Retinal pigment epithelial cell (primary cell): Measurements from ENCODE around the gene ZMAT2.

Experiments
- DNase-seq: peaks from one replicate; pipeline ENCODE4 v3.0.0-alpha.2; 2010; ENCODE audit warnings: low read depth
- H3K4me3 ChIP-seq: 2 replicates; pipeline ENCODE4 v1.5.1; 2011; ENCODE audit warnings: mild to moderate bottlenecking, low read length, control low read depth, moderate library complexity
- CTCF ChIP-seq: conservative IDR thresholded peaks from 2 replicates; pipeline ENCODE4 v1.5.1; 2011; ENCODE audit warnings: low read depth, low read length, control low read depth, inconsistent platforms

ZMAT2 gene

DNA sequence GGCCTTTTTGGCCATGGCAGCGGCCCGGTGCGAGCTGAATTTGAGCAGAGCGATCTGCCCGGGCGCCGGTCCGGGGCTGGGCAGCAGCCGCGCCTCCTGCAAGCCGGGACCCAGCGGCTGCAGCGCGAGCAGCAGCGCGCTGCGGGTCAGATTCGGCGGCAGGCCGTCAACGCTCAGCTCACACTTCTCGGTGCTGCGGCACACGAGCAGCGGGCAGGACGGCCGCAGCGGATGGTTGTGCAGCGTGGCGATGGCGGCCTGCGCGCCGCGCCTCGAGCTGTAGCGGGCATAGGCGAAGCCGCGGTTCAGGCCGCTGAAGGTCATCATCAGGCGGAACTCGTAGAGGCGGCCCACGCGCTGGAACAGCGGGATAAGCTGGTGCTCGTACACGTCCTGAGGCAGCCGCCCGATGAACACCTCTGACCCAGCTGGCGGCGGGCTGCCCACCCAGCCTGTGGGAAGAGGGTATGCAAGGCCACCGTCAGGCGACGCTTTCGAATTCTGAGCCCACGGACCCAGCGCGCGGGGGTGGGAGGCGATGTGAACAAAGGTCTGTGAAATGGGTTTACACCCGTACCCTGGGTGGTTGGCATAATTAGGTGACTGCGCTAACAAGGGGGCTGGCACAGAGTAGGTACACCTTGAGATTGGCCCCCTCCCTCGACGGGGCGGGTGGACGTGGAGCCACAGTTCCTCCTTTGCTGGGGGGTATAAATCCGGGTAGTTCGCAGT lies 27.6 kb upstream of the ZMAT2 start:
- H3K4me3 ChIP-seq, result no peak overlapping the region
- DNase-seq, result no peak
- TF ChIP-seq CTCF, result no peak

GRCh38 chr5:140673187-140673976 lies 26.9 kb upstream of the ZMAT2 start, which contains the start of gene DND1:
DND1 (minus strand) TSS chr5:140673576; CDS start chr5:140673542, 34 bp downstream.
- DNase-seq, result no peak
- H3K4me3 ChIP-seq, result no peak within 1 kb of the TSS
- TF ChIP-seq CTCF, result no peak

GRCh38 chr5:140674211-140674610 lies 26.0 kb upstream of the ZMAT2 start:
- H3K4me3 ChIP-seq, result no peak overlapping the region
- TF ChIP-seq CTCF, result no peak
- DNase-seq, result no peak

DNA sequence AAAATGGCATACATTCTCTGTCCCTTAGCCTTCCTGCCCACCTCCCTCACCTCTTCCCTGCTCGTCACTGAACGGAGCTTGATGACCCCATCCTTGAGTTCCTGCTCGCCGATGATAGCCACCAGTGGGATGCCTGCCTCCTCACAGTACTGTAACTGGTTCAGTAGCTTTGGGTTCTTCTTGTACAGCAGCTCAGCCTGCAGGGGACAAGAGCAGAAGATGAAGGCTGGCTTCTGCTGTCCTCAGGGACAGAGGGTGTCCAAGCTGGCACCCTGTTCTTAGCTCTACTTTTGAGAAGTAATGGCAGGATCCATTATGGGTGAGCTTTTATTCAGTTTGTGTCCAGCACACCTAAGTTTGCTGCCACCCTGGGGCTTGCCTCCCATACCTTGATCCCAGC lies 25.6 kb upstream of the ZMAT2 start:
- no peak for DNase-seq
- TF ChIP-seq CTCF, result no peak
- no peak overlapping the region for H3K4me3 ChIP-seq

GRCh38 chr5:140677947-140678346 lies 22.3 kb upstream of the ZMAT2 start:
- no peak for TF ChIP-seq CTCF

GRCh38 chr5:140678993-140679392 lies 21.3 kb upstream of the ZMAT2 start:
- H3K4me3 ChIP-seq, result no peak overlapping the region
- DNase-seq, result no peak
- no peak for TF ChIP-seq CTCF

More at GRCh38 chr5:140677947-140678346, 22.3 kb upstream of the ZMAT2 start:
- H3K4me3 ChIP-seq, result no peak overlapping the region
- no peak for DNase-seq

- TF ChIP-seq CTCF, result no peak
- no peak for DNase-seq
- H3K4me3 ChIP-seq, result peak overlapping the region; percentile 91
Measured at GRCh38 chr5:140690376-140690932, 9.8 kb upstream of the ZMAT2 start.
